GM18498 (cell line): ENCODE results near the gene MYOT.
"Not testable (repeated sequence)": the region's sequence is repeated elsewhere in the genome, so short reads cannot be mapped to it uniquely, and the experiment has no call there.

ENCODE experiments used
- ATAC-seq: cut with Tn5 transposase; IDR thresholded peaks from one replicate; pipeline ENCODE4 v1.9.1; 2021; ENCODE audit warnings: mild to moderate bottlenecking, moderate library complexity; ENCODE audit not compliant: unreplicated experiment

The MYOT gene

GRCh38 chr5:137856201-137856600, 11.5 kb upstream of the MYOT start:
- peak; percentile 50 for ATAC-seq

- ATAC-seq, result no peak
These were observed 10.5 kb upstream of the MYOT start for GRCh38 chr5:137856916-137857862.

- ATAC-seq, result peak; percentile 81
These were observed 9.3 kb upstream of the MYOT start for GRCh38 chr5:137858223-137858916.

- no peak for ATAC-seq
These were observed 8.7 kb upstream of the MYOT start for GRCh38 chr5:137858954-137859353.

GRCh38 chr5:137862251-137862650, 5.4 kb upstream of the MYOT start:
- no peak for ATAC-seq

- not testable (repeated sequence) for ATAC-seq
These were observed 4.0 kb upstream of the MYOT start for GRCh38 chr5:137863653-137864052.

- ATAC-seq, result no peak
These were observed 895 bp upstream of the MYOT start for GRCh38 chr5:137866541-137867388.

- ATAC-seq, result no peak
These were observed 3.1 kb downstream of the MYOT start for GRCh38 chr5:137870647-137871339.

GRCh38 chr5:137871571-137871970, 3.9 kb downstream of the MYOT start:
- no peak for ATAC-seq

GRCh38 chr5:137872466-137872865, 4.8 kb downstream of the MYOT start:
- ATAC-seq, result no peak

- ATAC-seq, result no peak
These were observed 8.4 kb downstream of the MYOT start for GRCh38 chr5:137876101-137876500.

GRCh38 chr5:137880313-137880712, 12.7 kb downstream of the MYOT start:
- ATAC-seq, result no peak

- ATAC-seq, result no peak
These were observed 20.2 kb downstream of the MYOT start for GRCh38 chr5:137887831-137888230.

GRCh38 chr5:137888466-137888862, 20.8 kb downstream of the MYOT start:
- ATAC-seq, result peak; percentile 3

- ATAC-seq, result peak; percentile 95
These were observed 21.5 kb downstream of the MYOT start, which contains the start of gene PKD2L2 for GRCh38 chr5:137888863-137889759. Gene PKD2L2, plus strand, starts transcription at chr5:137889457. Its CDS starts 35 bp downstream, at chr5:137889492.

- ATAC-seq, result no peak
These were observed 23.2 kb downstream of the MYOT start for GRCh38 chr5:137890845-137891244.

GRCh38 chr5:137891849-137892248, 24.2 kb downstream of the MYOT start:
- no peak for ATAC-seq

GRCh38 chr5:137894586-137894985, 26.9 kb downstream of the MYOT start:
- ATAC-seq, result no peak

- ATAC-seq, result no peak
These were observed 28.9 kb downstream of the MYOT start for GRCh38 chr5:137896560-137896959.
